ENCODE measurements around the gene KIF2A. TPM values are rescaled to one million over a fixed set of nuclear protein-coding genes. Genes with fewer than 3 reads are reported as not detected.

The KIF2A gene
- polyA plus RNA-seq, 1 donor (not counting 4 experiments of a cell fraction or from before 2014, with no cell fraction given): 34.8 TPM

GRCh38 chr5:62424763-62425162, 118.8 kb downstream of the KIF2A start:
- Histone ChIP-seq H3K4me3 (ENCODE audit: control insufficient read depth in 2 of 3, extremely low read depth in 1 of 3, insufficient read depth in 2 of 3, low read depth in 1 of 3, low read length in 3 of 3) (no peak overlapping the region), H3K79me2 (ENCODE audit: control insufficient read depth, insufficient read depth, low read length) (peaks cover 76% of the 10 kb centered on the region), H3K27me3 (ENCODE audit: control insufficient read depth, extremely low read depth, insufficient read depth, low read length) (no peaks in the 10 kb centered on the region), H2AFZ (ENCODE audit: control insufficient read depth, low read length) (no peak overlapping the region), H3K36me3 (ENCODE audit: control insufficient read depth in 2 of 2, extremely low read depth in 1 of 2, insufficient read depth in 2 of 2, low read length in 2 of 2) (peaks cover 0 to 4% of the 10 kb centered on the region in 2 experiments), H3K9me1 (ENCODE audit: control insufficient read depth, extremely low read depth, insufficient read depth, low read length) (no peaks in the 10 kb centered on the region), H4K20me1 (ENCODE audit: control insufficient read depth, extremely low read depth, insufficient read depth, low read length) (peaks cover 2% of the 10 kb centered on the region), H3K4me1 (ENCODE audit: control insufficient read depth, extremely low read depth, insufficient read depth, low read length) (no peaks in the 10 kb centered on the region), H3K4me2 (ENCODE audit: control insufficient read depth, extremely low read depth, insufficient read depth, low read depth, low read length) (no peak overlapping the region), H3K27ac (ENCODE audit: control insufficient read depth, insufficient read depth, low read length) (no peak overlapping the region), H3K9ac (ENCODE audit: control insufficient read depth, extremely low read depth, insufficient read depth, low read length) (no peak overlapping the region), H3K9me3 (ENCODE audit: control insufficient read depth, low read depth, low read length) (no peaks in the 10 kb centered on the region)
- no peak for FAIRE-seq
- dilution Hi-C loops (cut with MboI; ENCODE audit: extremely low pct_ligation_motif_present, low sequenced_read_pairs): no loop called here
- no peak for DNase-seq (ENCODE audit: low read depth, low spot score)
- no peak for TF ChIP-seq CTCF (optimal IDR thresholded peaks at IDR 0.05 in 1 of 3, IDR thresholded peaks at IDR 0.05 in 1 of 3, conservative IDR thresholded peaks at IDR 0.05 in 1 of 3; ENCODE audit: extremely low read depth in 1 of 3, insufficient read depth in 2 of 3, low read length in 3 of 3)
- no peak for TF ChIP-seq EZH2 (IDR thresholded peaks at IDR 0.05; ENCODE audit: low read length)

GRCh38 chr5:62431735-62432620, 126.0 kb downstream of the KIF2A start:
- FAIRE-seq: no peak
- dilution Hi-C loops (cut with MboI; ENCODE audit: extremely low pct_ligation_motif_present, low sequenced_read_pairs): no loop called here

More at GRCh38 chr5:62431735-62432620, 126.0 kb downstream of the KIF2A start:
- Histone ChIP-seq H4K20me1 (ENCODE audit: control insufficient read depth, extremely low read depth, insufficient read depth, low read length) (no peaks in the 10 kb centered on the region), H3K9me3 (ENCODE audit: control insufficient read depth, low read depth, low read length) (no peaks in the 10 kb centered on the region), H3K4me2 (ENCODE audit: control insufficient read depth, extremely low read depth, insufficient read depth, low read depth, low read length) (no peak overlapping the region), H3K79me2 (ENCODE audit: control insufficient read depth, insufficient read depth, low read length) (peaks cover 75% of the 10 kb centered on the region), H2AFZ (ENCODE audit: control insufficient read depth, low read length) (no peak overlapping the region), H3K27me3 (ENCODE audit: control insufficient read depth, extremely low read depth, insufficient read depth, low read length) (no peaks in the 10 kb centered on the region), H3K9me1 (ENCODE audit: control insufficient read depth, extremely low read depth, insufficient read depth, low read length) (no peaks in the 10 kb centered on the region), H3K9ac (ENCODE audit: control insufficient read depth, extremely low read depth, insufficient read depth, low read length) (no peak overlapping the region), H3K36me3 (ENCODE audit: control insufficient read depth in 2 of 2, extremely low read depth in 1 of 2, insufficient read depth in 2 of 2, low read length in 2 of 2) (no peaks in the 10 kb centered on the region), H3K4me1 (ENCODE audit: control insufficient read depth, extremely low read depth, insufficient read depth, low read length) (no peaks in the 10 kb centered on the region), H3K4me3 (ENCODE audit: control insufficient read depth in 2 of 3, extremely low read depth in 1 of 3, insufficient read depth in 2 of 3, low read depth in 1 of 3, low read length in 3 of 3) (no peak overlapping the region), H3K27ac (ENCODE audit: control insufficient read depth, insufficient read depth, low read length) (no peak overlapping the region)
- no peak for DNase-seq (ENCODE audit: low read depth, low spot score)
- no peak for TF ChIP-seq CTCF (optimal IDR thresholded peaks at IDR 0.05 in 1 of 3, IDR thresholded peaks at IDR 0.05 in 1 of 3, conservative IDR thresholded peaks at IDR 0.05 in 1 of 3; ENCODE audit: extremely low read depth in 1 of 3, insufficient read depth in 2 of 3, low read length in 3 of 3)
- no peak for TF ChIP-seq EZH2 (IDR thresholded peaks at IDR 0.05; ENCODE audit: low read length)
